T-helper 1 cell treated with Interleukin-12 subunit alpha and Interleukin-12 subunit beta and Interleukin-4 antibody, amounts not matched to agents 30 μg/mL and 1 μg/mL, for 36 hours (primary cell): ENCODE data around the gene TTC28.

ENCODE experiments used
- H3K27ac Mint-ChIP-seq: one replicate; pipeline ENCODE4 v1.8.0; 2021; ENCODE audit warnings: mild to moderate bottlenecking, mixed read lengths
- H3K27me3 Mint-ChIP-seq: one replicate; pipeline ENCODE4 v1.8.0; 2021; ENCODE audit warnings: low read depth, mixed read lengths
- H3K36me3 Mint-ChIP-seq: one replicate; pipeline ENCODE4 v1.8.0; 2021; ENCODE audit warnings: low read depth, mixed read lengths
- H3K4me1 Mint-ChIP-seq: one replicate; pipeline ENCODE4 v1.8.0; 2021; ENCODE audit warnings: low read depth, mixed read lengths
- H3K4me3 Mint-ChIP-seq: one replicate; pipeline ENCODE4 v1.8.0; 2021; ENCODE audit warnings: mild to moderate bottlenecking, moderate library complexity, mixed read lengths
- H3K9me3 Mint-ChIP-seq: one replicate; pipeline ENCODE4 v1.8.0; 2021; ENCODE audit warnings: mixed read lengths

The TTC28 gene

GRCh38 chr22:27993774-27994350 is 685.8 kb downstream of the TTC28 start:
- Mint-ChIP-seq H3K36me3 (no peaks in the 10 kb centered on the region), H3K27me3 (no peaks in the 10 kb centered on the region), H3K9me3 (no peaks in the 10 kb centered on the region), H3K4me1 (no peaks in the 10 kb centered on the region), H3K4me3 (no peak overlapping the region), H3K27ac (no peak overlapping the region)

GRCh38 chr22:27993201-27993635 is 686.4 kb downstream of the TTC28 start:
- Mint-ChIP-seq H3K4me3 (no peak overlapping the region), H3K9me3 (no peaks in the 10 kb centered on the region), H3K27me3 (no peaks in the 10 kb centered on the region), H3K4me1 (no peaks in the 10 kb centered on the region), H3K27ac (no peak overlapping the region), H3K36me3 (no peaks in the 10 kb centered on the region)

- Mint-ChIP-seq H3K27me3 (no peaks in the 10 kb centered on the region), H3K9me3 (no peaks in the 10 kb centered on the region), H3K4me1 (no peaks in the 10 kb centered on the region), H3K36me3 (no peaks in the 10 kb centered on the region), H3K4me3 (no peak overlapping the region), H3K27ac (no peak overlapping the region)
Measured at GRCh38 chr22:27992294-27993165, 687.1 kb downstream of the TTC28 start.

- H3K27me3 Mint-ChIP-seq = no peaks in the 10 kb centered on the region
- no peak overlapping the region for H3K4me3 Mint-ChIP-seq
- no peaks in the 10 kb centered on the region for H3K9me3 Mint-ChIP-seq
- no peaks in the 10 kb centered on the region for H3K36me3 Mint-ChIP-seq
- no peak overlapping the region for H3K27ac Mint-ChIP-seq
- H3K4me1 Mint-ChIP-seq = no peaks in the 10 kb centered on the region
Measured at GRCh38 chr22:27991586-27992293, 687.9 kb downstream of the TTC28 start.

- no peaks in the 10 kb centered on the region for H3K9me3 Mint-ChIP-seq
- H3K27me3 Mint-ChIP-seq = no peaks in the 10 kb centered on the region
- H3K4me3 Mint-ChIP-seq = no peak overlapping the region
- no peaks in the 10 kb centered on the region for H3K36me3 Mint-ChIP-seq
- no peak overlapping the region for H3K27ac Mint-ChIP-seq
- no peaks in the 10 kb centered on the region for H3K4me1 Mint-ChIP-seq
Measured at GRCh38 chr22:27990879-27991278, 688.8 kb downstream of the TTC28 start.

GRCh38 chr22:27990451-27990840 is 689.2 kb downstream of the TTC28 start:
- Mint-ChIP-seq H3K36me3 (no peaks in the 10 kb centered on the region), H3K4me3 (no peak overlapping the region), H3K4me1 (no peaks in the 10 kb centered on the region), H3K27me3 (no peaks in the 10 kb centered on the region), H3K27ac (no peak overlapping the region), H3K9me3 (no peaks in the 10 kb centered on the region)

GRCh38 chr22:27989758-27990450 is 689.7 kb downstream of the TTC28 start:
- no peaks in the 10 kb centered on the region for H3K4me1 Mint-ChIP-seq
- no peaks in the 10 kb centered on the region for H3K36me3 Mint-ChIP-seq
- no peaks in the 10 kb centered on the region for H3K27me3 Mint-ChIP-seq
- H3K4me3 Mint-ChIP-seq = no peak overlapping the region
- H3K9me3 Mint-ChIP-seq = no peaks in the 10 kb centered on the region
- H3K27ac Mint-ChIP-seq = no peak overlapping the region

- Mint-ChIP-seq H3K36me3 (no peaks in the 10 kb centered on the region), H3K27ac (no peak overlapping the region), H3K4me3 (no peak overlapping the region), H3K27me3 (no peaks in the 10 kb centered on the region), H3K9me3 (no peaks in the 10 kb centered on the region), H3K4me1 (no peaks in the 10 kb centered on the region)
Measured at GRCh38 chr22:27988704-27989103, 690.9 kb downstream of the TTC28 start.

GRCh38 chr22:27987557-27987956 is 692.1 kb downstream of the TTC28 start:
- Mint-ChIP-seq H3K36me3 (no peaks in the 10 kb centered on the region), H3K4me3 (no peak overlapping the region), H3K27me3 (no peaks in the 10 kb centered on the region), H3K4me1 (no peaks in the 10 kb centered on the region), H3K9me3 (no peaks in the 10 kb centered on the region), H3K27ac (no peak overlapping the region)

GRCh38 chr22:27986937-27987336 is 692.7 kb downstream of the TTC28 start:
- Mint-ChIP-seq H3K9me3 (no peaks in the 10 kb centered on the region), H3K27me3 (no peaks in the 10 kb centered on the region), H3K4me1 (no peaks in the 10 kb centered on the region), H3K36me3 (no peaks in the 10 kb centered on the region), H3K4me3 (no peak overlapping the region), H3K27ac (no peak overlapping the region)

GRCh38 chr22:27986459-27986858 is 693.2 kb downstream of the TTC28 start:
- Mint-ChIP-seq H3K27me3 (no peaks in the 10 kb centered on the region), H3K4me1 (no peaks in the 10 kb centered on the region), H3K36me3 (no peaks in the 10 kb centered on the region), H3K27ac (no peak overlapping the region), H3K4me3 (no peak overlapping the region), H3K9me3 (no peaks in the 10 kb centered on the region)

- Mint-ChIP-seq H3K27ac (no peak overlapping the region), H3K36me3 (no peaks in the 10 kb centered on the region), H3K4me1 (no peaks in the 10 kb centered on the region), H3K27me3 (no peaks in the 10 kb centered on the region), H3K4me3 (no peak overlapping the region), H3K9me3 (no peaks in the 10 kb centered on the region)
Measured at GRCh38 chr22:27985323-27986275, 694.0 kb downstream of the TTC28 start.

- Mint-ChIP-seq H3K4me1 (no peaks in the 10 kb centered on the region), H3K36me3 (no peaks in the 10 kb centered on the region), H3K4me3 (no peak overlapping the region), H3K27ac (no peak overlapping the region), H3K9me3 (no peaks in the 10 kb centered on the region), H3K27me3 (no peaks in the 10 kb centered on the region)
Measured at GRCh38 chr22:27984723-27985122, 694.9 kb downstream of the TTC28 start.
